SU-DHL-6 (cell line): ENCODE results near the gene ABCA3.

Experiments
- H2AFZ ChIP-seq: fragments of 200-600 bp; sonication (generic); 2 replicates; pipeline ENCODE4 v1.6.1; 2014; ENCODE audit warnings: low read depth, mild to moderate bottlenecking, moderate library complexity, mixed read lengths, antibody characterized with exemption, low read length; ENCODE audit not compliant: severe bottlenecking
- H3F3A ChIP-seq: fragments of 200-600 bp; shearing (Covaris generic); 2 replicates; pipeline ENCODE4 v1.6.0; 2016; ENCODE audit warnings: antibody characterized with exemption, mild to moderate bottlenecking; ENCODE audit not compliant: insufficient read depth
- H3K27ac ChIP-seq: fragments of 200-600 bp; sonication (generic); 2 replicates; pipeline ENCODE4 v1.5.1; 2016; ENCODE audit warnings: low read depth, mild to moderate bottlenecking, low read length, moderate library complexity, mixed read lengths
- H3K27me3 ChIP-seq: fragments of 200-600 bp; sonication (generic), shearing (Covaris generic); 2 replicates; pipeline ENCODE4 v1.6.0; 2014; ENCODE audit warnings: mild to moderate bottlenecking, low read length
- H3K36me3 ChIP-seq: fragments of 200-600 bp; sonication (generic); 2 replicates; pipeline ENCODE4 v1.6.1; 2014; ENCODE audit warnings: mild to moderate bottlenecking, low read length, mixed read lengths
- H3K4me2 ChIP-seq: fragments of 300-600, 200-600 bp; shearing (Covaris generic), sonication (generic); 2 replicates; pipeline ENCODE4 v1.6.0; 2014; ENCODE audit warnings: low read length, low read depth, mild to moderate bottlenecking; ENCODE audit not compliant: poor library complexity, severe bottlenecking
- H3K4me3 ChIP-seq: fragments of 200-600 bp; sonication (generic); 2 replicates; pipeline ENCODE4 v1.5.1; 2014; ENCODE audit warnings: antibody characterized with exemption, low read length, mild to moderate bottlenecking, mixed read lengths; ENCODE audit not compliant: insufficient read depth, poor library complexity, severe bottlenecking
- H3K79me2 ChIP-seq: fragments of 200-600 bp; sonication (generic); 2 replicates; pipeline ENCODE4 v1.6.1; 2014; ENCODE audit warnings: mild to moderate bottlenecking, low read length, moderate library complexity; ENCODE audit not compliant: insufficient read depth
- H3K9ac ChIP-seq: fragments of 200-600 bp; sonication (generic); 2 replicates; pipeline ENCODE4 v1.7.0; 2014; ENCODE audit warnings: mild to moderate bottlenecking, low read length
- H3K9me2 ChIP-seq: fragments of 200-600 bp; sonication (generic); replicated peaks from 2 replicates; pipeline ENCODE4 v1.6.1; 2014; ENCODE audit warnings: low read length; ENCODE audit not compliant: insufficient read depth
- H3K9me3 ChIP-seq: fragments of 200-600 bp; sonication (generic); 2 replicates; pipeline ENCODE4 v1.6.1; 2014; ENCODE audit warnings: low read length, mixed read lengths; ENCODE audit not compliant: insufficient read depth
- H4K20me1 ChIP-seq: fragments of 200-600 bp; sonication (generic); 2 replicates; pipeline ENCODE4 v1.6.1; 2014; ENCODE audit warnings: low read depth, mild to moderate bottlenecking, antibody characterized with exemption, low read length, moderate library complexity, mixed read lengths
- CTCF ChIP-seq: fragments of 200-600 bp; sonication (generic); IDR thresholded peaks from one replicate; pipeline ENCODE4 v1.5.1; 2017; ENCODE audit warnings: antibody characterized with exemption, mild to moderate bottlenecking, low read length, moderate library complexity; ENCODE audit not compliant: insufficient read depth, poor library complexity, severe bottlenecking
- EZH2phosphoT487 ChIP-seq: fragments of 200-600 bp; sonication (generic), shearing (Covaris generic); conservative IDR thresholded peaks from 2 replicates; pipeline ENCODE4 v1.6.1; 2018; ENCODE audit warnings: mild to moderate bottlenecking, antibody characterized with exemption, low read length, moderate library complexity, mixed read lengths

ABCA3 gene

GRCh38 chr16:2331199-2331930 lies 9.2 kb downstream of the ABCA3 start:
- no peak for TF ChIP-seq EZH2phosphoT487
- TF ChIP-seq CTCF, result no peak
- Histone ChIP-seq H3K9me3 (no peaks in the 10 kb centered on the region), H3K79me2 (no peaks in the 10 kb centered on the region), H3K27me3 (no peaks in the 10 kb centered on the region), H3K4me3 (no peak overlapping the region), H3K9ac (no peak overlapping the region), H2AFZ (no peak overlapping the region), H3F3A (no peaks in the 10 kb centered on the region), H3K36me3 (no peaks in the 10 kb centered on the region), H4K20me1 (no peaks in the 10 kb centered on the region), H3K4me2 (no peak overlapping the region), H3K27ac (no peak overlapping the region), H3K9me2 (no peaks in the 10 kb centered on the region)

GRCh38 chr16:2329532-2329931 lies 11.0 kb downstream of the ABCA3 start:
- H3K9me2 ChIP-seq, result no peaks in the 10 kb centered on the region
- no peaks in the 10 kb centered on the region for H3K79me2 ChIP-seq
- no peaks in the 10 kb centered on the region for H4K20me1 ChIP-seq
- no peak overlapping the region for H3K27ac ChIP-seq
- TF ChIP-seq EZH2phosphoT487, result no peak
- no peak for TF ChIP-seq CTCF
- H3K27me3 ChIP-seq, result no peaks in the 10 kb centered on the region
- no peak overlapping the region for H3K9ac ChIP-seq
- no peak overlapping the region for H3K4me2 ChIP-seq
- H3F3A ChIP-seq, result no peaks in the 10 kb centered on the region
- no peaks in the 10 kb centered on the region for H3K9me3 ChIP-seq
- H3K36me3 ChIP-seq, result no peaks in the 10 kb centered on the region
- no peak overlapping the region for H3K4me3 ChIP-seq
- no peak overlapping the region for H2AFZ ChIP-seq

- Histone ChIP-seq H3K27ac (no peak overlapping the region), H2AFZ (no peak overlapping the region), H3K9me2 (no peaks in the 10 kb centered on the region), H3K36me3 (no peaks in the 10 kb centered on the region), H3K4me3 (no peak overlapping the region), H4K20me1 (no peaks in the 10 kb centered on the region), H3K9me3 (no peaks in the 10 kb centered on the region), H3K4me2 (no peak overlapping the region), H3K79me2 (no peaks in the 10 kb centered on the region), H3K27me3 (no peaks in the 10 kb centered on the region), H3F3A (no peaks in the 10 kb centered on the region), H3K9ac (no peak overlapping the region)
- TF ChIP-seq CTCF (no peak), EZH2phosphoT487 (no peak)
These were observed 12.1 kb downstream of the ABCA3 start for GRCh38 chr16:2328428-2328827.
